Measurements from ENCODE around the gene RBPJL.

The RBPJL gene

GRCh38 chr20:45306431-45306982, at the start of gene RBPJL:
Gene RBPJL, plus strand, starts transcription at chr20:45306840. Its CDS starts 83 bp downstream, at chr20:45306923.
- peak in 1 of 58 donors; percentile 17 for DNase-seq

GRCh38 chr20:45257161-45257560, 49.5 kb upstream of the RBPJL start:
- DNase-seq: no peak

- no peak for DNase-seq
Measured at GRCh38 chr20:45257711-45258110, 48.9 kb upstream of the RBPJL start.

GRCh38 chr20:45258259-45258658, 48.4 kb upstream of the RBPJL start:
- DNase-seq: no peak

GRCh38 chr20:45258664-45259063, 48.0 kb upstream of the RBPJL start:
- no peak for DNase-seq

- DNase-seq: no peak
Measured at GRCh38 chr20:45263556-45264266, 42.9 kb upstream of the RBPJL start.

- no peak for DNase-seq
Measured at GRCh38 chr20:45266977-45267376, 39.7 kb upstream of the RBPJL start.

GRCh38 chr20:45268531-45268930, 38.1 kb upstream of the RBPJL start:
- DNase-seq: no peak

GRCh38 chr20:45269056-45269455, 37.6 kb upstream of the RBPJL start:
- no peak for DNase-seq

- no peak for DNase-seq
Measured at GRCh38 chr20:45269754-45270270, 36.8 kb upstream of the RBPJL start.

- DNase-seq: no peak
Measured at GRCh38 chr20:45275338-45275737, 31.3 kb upstream of the RBPJL start.

- no peak for DNase-seq
Measured at GRCh38 chr20:45279992-45280391, 26.6 kb upstream of the RBPJL start.

GRCh38 chr20:45282700-45283550, 23.7 kb upstream of the RBPJL start:
- no peak for DNase-seq

GRCh38 chr20:45283551-45284057, 23.0 kb upstream of the RBPJL start:
- no peak for DNase-seq

- no peak for DNase-seq
Measured at GRCh38 chr20:45288376-45288775, 18.3 kb upstream of the RBPJL start.

- no peak for DNase-seq
Measured at GRCh38 chr20:45288860-45289259, 17.8 kb upstream of the RBPJL start.

GRCh38 chr20:45289942-45290676, 16.5 kb upstream of the RBPJL start:
- DNase-seq: no peak

- DNase-seq: peak in 55 of 58 donors; percentile 8 to 84 (median 53)
Measured at GRCh38 chr20:45290677-45291355, 15.8 kb upstream of the RBPJL start.

- DNase-seq: no peak
Measured at GRCh38 chr20:45291526-45291925, 15.1 kb upstream of the RBPJL start.

GRCh38 chr20:45292343-45292742, 14.3 kb upstream of the RBPJL start:
- DNase-seq: no peak

All from anterior cingulate cortex (tissue), 58 donors.